ENCODE results near the gene C17orf107. TPM values are rescaled to one million over a fixed set of nuclear protein-coding genes. Genes with fewer than 3 reads are reported as not detected.
"Not testable (repeated sequence)": the region's sequence is repeated elsewhere in the genome, so short reads cannot be mapped to it uniquely, and the experiment has no call there.

The C17orf107 gene
- total and polyA plus RNA-seq, 4 donors: 0.19 to 5.9 (median 1.7) TPM

DNA sequence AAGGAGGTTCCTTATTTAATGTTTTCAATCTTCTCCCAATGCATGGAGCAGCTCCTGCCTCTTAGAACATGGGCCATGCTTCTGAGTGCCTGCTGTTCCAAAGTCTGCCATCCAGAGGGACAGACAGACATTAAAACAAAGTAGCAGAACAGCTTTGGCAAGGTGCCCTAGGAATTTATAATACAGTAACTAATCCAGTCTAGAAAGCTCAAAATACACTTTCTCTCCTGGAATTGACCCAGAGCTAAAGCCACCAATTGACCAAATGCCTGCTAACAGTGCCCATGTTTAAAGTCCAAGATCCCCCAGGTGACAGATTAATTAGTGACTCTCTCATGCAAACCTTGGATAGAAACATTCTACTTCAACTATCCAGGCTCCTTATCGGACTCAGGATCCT, 14.7 kb downstream of the C17orf107 start:
- WGBS: 35% methylated on average over 1 of the region's 1 CpG
- peak overlapping the region in 1 of 2 donors; percentile 2 for H3K9ac ChIP-seq (ENCODE audit: low read depth in 1 of 2, low read length in 2 of 2)
- TF ChIP-seq FOXA2 (IDR thresholded peaks at IDR 0.05) (no peak), HNF4A (conservative IDR thresholded peaks at IDR 0.05) (peak; percentile 91 to 92), NR2F2 (IDR thresholded peaks at IDR 0.05) (no peak), EGR1 (IDR thresholded peaks at IDR 0.05; ENCODE audit: low read depth in 2 of 2) (no peak), YY1 (IDR thresholded peaks at IDR 0.05) (peak; percentile 53), HNF4G (IDR thresholded peaks at IDR 0.05) (peak; percentile 74), GABPA (IDR thresholded peaks at IDR 0.05 in 1 of 2, conservative IDR thresholded peaks at IDR 0.05 in 1 of 2) (peak; percentile 13 to 21), REST (IDR thresholded peaks at IDR 0.05) (peak; percentile 22), MAX (IDR thresholded peaks at IDR 0.05) (no peak), RAD21 (IDR thresholded peaks at IDR 0.05) (no peak), TAF1 (conservative IDR thresholded peaks at IDR 0.05) (no peak), SP1 (IDR thresholded peaks at IDR 0.05) (peak; percentile 93), RXRA (IDR thresholded peaks at IDR 0.05) (peak in 1 of 2 donors; percentile 57), JUND (IDR thresholded peaks at IDR 0.05) (peak in 1 of 2 donors; percentile 33), FOXA1 (IDR thresholded peaks at IDR 0.05) (no peak)
- TF ChIP-seq, protein P1, sequence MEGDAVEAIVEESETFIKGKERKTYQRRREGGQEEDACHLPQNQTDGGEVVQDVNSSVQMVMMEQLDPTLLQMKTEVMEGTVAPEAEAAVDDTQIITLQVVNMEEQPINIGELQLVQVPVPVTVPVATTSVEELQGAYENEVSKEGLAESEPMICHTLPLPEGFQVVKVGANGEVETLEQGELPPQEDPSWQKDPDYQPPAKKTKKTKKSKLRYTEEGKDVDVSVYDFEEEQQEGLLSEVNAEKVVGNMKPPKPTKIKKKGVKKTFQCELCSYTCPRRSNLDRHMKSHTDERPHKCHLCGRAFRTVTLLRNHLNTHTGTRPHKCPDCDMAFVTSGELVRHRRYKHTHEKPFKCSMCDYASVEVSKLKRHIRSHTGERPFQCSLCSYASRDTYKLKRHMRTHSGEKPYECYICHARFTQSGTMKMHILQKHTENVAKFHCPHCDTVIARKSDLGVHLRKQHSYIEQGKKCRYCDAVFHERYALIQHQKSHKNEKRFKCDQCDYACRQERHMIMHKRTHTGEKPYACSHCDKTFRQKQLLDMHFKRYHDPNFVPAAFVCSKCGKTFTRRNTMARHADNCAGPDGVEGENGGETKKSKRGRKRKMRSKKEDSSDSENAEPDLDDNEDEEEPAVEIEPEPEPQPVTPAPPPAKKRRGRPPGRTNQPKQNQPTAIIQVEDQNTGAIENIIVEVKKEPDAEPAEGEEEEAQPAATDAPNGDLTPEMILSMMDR (IDR thresholded peaks at IDR 0.05; ENCODE audit: low read depth, low read length, missing input control): no peak
- TF ChIP-seq, protein P2, sequence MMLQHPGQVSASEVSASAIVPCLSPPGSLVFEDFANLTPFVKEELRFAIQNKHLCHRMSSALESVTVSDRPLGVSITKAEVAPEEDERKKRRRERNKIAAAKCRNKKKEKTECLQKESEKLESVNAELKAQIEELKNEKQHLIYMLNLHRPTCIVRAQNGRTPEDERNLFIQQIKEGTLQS (IDR thresholded peaks at IDR 0.05): no peak
- TF ChIP-seq, protein P3, sequence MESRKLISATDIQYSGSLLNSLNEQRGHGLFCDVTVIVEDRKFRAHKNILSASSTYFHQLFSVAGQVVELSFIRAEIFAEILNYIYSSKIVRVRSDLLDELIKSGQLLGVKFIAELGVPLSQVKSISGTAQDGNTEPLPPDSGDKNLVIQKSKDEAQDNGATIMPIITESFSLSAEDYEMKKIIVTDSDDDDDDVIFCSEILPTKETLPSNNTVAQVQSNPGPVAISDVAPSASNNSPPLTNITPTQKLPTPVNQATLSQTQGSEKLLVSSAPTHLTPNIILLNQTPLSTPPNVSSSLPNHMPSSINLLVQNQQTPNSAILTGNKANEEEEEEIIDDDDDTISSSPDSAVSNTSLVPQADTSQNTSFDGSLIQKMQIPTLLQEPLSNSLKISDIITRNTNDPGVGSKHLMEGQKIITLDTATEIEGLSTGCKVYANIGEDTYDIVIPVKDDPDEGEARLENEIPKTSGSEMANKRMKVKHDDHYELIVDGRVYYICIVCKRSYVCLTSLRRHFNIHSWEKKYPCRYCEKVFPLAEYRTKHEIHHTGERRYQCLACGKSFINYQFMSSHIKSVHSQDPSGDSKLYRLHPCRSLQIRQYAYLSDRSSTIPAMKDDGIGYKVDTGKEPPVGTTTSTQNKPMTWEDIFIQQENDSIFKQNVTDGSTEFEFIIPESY (IDR thresholded peaks at IDR 0.05): peak; percentile 64
- peak overlapping the region; percentile 6 to 32 for H3K27ac ChIP-seq (ENCODE audit: low read depth in 1 of 2, low read length in 2 of 2)
- H3K27me3 ChIP-seq (ENCODE audit: control insufficient read depth in 4 of 4, insufficient read depth in 4 of 4, low read length in 3 of 4): no peaks in the 10 kb centered on the region
- DNase-seq (ENCODE audit: low spot score): no peak
- no peaks in the 10 kb centered on the region for H3K9me3 ChIP-seq (ENCODE audit: control insufficient read depth in 4 of 4, low read length in 3 of 4)
- peaks cover 3 to 22% (median 11%) of the 10 kb centered on the region in 4 donors for H3K4me1 ChIP-seq (ENCODE audit: control insufficient read depth in 4 of 4, insufficient read depth in 4 of 4, low read length in 3 of 4)
- no peaks in the 10 kb centered on the region for H3K36me3 ChIP-seq (ENCODE audit: control insufficient read depth in 4 of 4, insufficient read depth in 3 of 4, low read depth in 1 of 4, low read length in 3 of 4)
- no peak overlapping the region for H3K4me3 ChIP-seq (ENCODE audit: low read depth in 1 of 3, low read length in 3 of 3)

- not testable (repeated sequence) for H3K36me3 ChIP-seq (ENCODE audit: control insufficient read depth in 4 of 4, insufficient read depth in 3 of 4, low read depth in 1 of 4, low read length in 3 of 4); H3K27me3 ChIP-seq (ENCODE audit: control insufficient read depth in 4 of 4, insufficient read depth in 4 of 4, low read length in 3 of 4); H3K4me3 ChIP-seq (ENCODE audit: low read depth in 1 of 3, low read length in 3 of 3); DNase-seq (ENCODE audit: low spot score); H3K9ac ChIP-seq (ENCODE audit: low read depth in 1 of 2, low read length in 2 of 2); H3K9me3 ChIP-seq (ENCODE audit: control insufficient read depth in 4 of 4, low read length in 3 of 4)
- peak overlapping the region in 1 of 2 donors; percentile 6 for H3K27ac ChIP-seq (ENCODE audit: low read depth in 1 of 2, low read length in 2 of 2)
- H3K4me1 ChIP-seq (ENCODE audit: control insufficient read depth in 4 of 4, insufficient read depth in 4 of 4, low read length in 3 of 4): peaks cover 1 to 19% (median 10%) of the 10 kb centered on the region in 4 donors
- WGBS: 86% methylated on average over 4 of the region's 4 CpGs
Measured at GRCh38 chr17:4914551-4914950, 15.2 kb downstream of the C17orf107 start.
